HG02870 (cell line): Measurements from ENCODE around the gene SEC16B.
A peak's percentile ranks its signal among the peaks of the same experiment; 100 is the strongest.

Experiments
- ATAC-seq: cut with Tn5 transposase; IDR thresholded peaks from one replicate; pipeline ENCODE4 v1.9.1; 2021; ENCODE audit warnings: mild to moderate bottlenecking, moderate library complexity; ENCODE audit not compliant: unreplicated experiment

The SEC16B gene

GRCh38 chr1:177979272-177979671 is 9.4 kb upstream of the SEC16B start:
- no peak for ATAC-seq

DNA sequence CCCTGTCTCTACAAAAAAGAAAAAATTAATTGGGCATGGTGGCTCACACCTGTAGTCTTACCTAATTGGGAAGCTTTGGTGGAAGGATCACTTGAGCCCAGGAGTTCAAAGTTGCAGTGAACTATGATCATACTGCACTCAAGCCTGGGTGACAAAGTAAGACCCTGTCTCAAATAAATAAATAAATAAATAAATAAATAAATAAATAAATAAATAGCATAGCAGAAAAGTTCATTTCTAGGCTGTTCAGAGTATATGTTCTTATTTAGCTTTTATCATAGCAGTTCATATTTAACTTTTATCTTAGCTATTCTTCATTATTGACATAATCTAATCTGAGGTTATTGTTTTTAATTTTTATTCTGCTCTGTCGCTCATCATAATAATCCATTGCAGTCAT is 8.7 kb upstream of the SEC16B start:
- ATAC-seq = no peak

- ATAC-seq = no peak
Measured at GRCh38 chr1:177977141-177977540, 7.3 kb upstream of the SEC16B start.

GRCh38 chr1:177976596-177976995 is 6.7 kb upstream of the SEC16B start:
- no peak for ATAC-seq

DNA sequence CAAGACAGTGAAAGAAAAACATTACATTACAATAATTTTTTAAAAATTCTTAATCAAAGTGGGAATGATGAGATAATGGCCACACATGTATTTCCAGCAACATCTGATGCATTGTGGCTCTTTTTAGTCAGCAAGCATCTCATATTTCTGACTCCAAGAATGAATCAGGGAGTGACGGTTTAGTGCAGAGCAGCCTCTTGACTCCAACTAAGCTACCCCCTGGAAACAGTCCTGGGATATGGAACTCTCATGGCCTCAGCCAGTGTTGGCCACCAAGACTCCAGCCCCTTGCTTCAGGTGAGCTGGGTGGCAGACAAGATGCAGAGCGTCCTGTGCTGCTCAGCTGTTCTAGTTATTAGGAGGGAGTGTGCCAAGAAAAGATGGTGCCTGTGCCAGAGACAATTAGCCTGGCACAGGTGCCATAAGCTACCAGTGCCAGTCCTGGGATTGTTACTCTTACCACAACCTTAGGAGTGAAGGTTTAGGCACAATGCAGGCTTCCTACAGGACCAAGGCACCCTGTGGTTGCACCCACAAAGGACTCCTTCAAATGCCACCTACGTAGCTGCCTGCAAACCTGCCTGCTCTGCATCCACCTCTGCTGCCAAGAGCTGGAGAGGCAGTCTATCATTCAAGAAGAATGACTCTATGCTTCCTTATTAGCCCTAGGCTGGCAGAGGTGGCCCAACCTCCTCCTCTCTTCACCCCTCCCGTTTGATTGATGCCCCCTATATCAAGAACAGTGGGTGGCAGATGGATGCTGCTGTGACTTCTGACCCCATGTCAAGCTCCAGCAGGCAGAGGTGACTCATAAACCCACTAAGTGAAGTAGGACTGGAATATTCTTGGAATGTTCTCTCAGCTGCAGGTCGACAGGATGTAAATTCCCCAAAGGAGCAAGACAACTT is 6.0 kb upstream of the SEC16B start:
- ATAC-seq = no peak

GRCh38 chr1:177973585-177973984 is 3.7 kb upstream of the SEC16B start:
- no peak for ATAC-seq

GRCh38 chr1:177969109-177969508 is 749 bp downstream of the SEC16B start:
- no peak for ATAC-seq

GRCh38 chr1:177966199-177966598 is 3.7 kb downstream of the SEC16B start:
- no peak for ATAC-seq

- ATAC-seq = no peak
Measured at GRCh38 chr1:177965293-177965692, 4.6 kb downstream of the SEC16B start.

DNA sequence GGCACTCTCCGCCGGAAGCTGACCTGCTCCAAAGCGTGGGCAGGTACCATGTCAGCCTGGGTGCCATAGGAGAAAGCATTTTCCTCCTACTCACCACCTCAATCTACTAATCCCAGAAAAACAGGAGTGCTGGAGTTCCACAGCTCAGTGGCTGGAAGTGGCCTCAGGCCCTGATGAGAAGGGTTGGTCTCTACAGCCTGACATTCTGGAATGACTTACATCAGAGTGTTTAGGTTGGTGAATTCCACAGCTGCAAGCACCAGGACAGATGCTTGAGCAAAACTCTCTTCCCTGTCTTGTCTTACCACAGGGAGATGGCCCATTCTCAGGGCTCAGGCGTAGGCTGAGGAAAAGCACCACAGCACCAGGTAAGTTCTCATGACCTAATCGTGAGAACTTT is 5.5 kb downstream of the SEC16B start:
- no peak for ATAC-seq

- ATAC-seq = no peak
Measured at GRCh38 chr1:177960939-177961622, 8.8 kb downstream of the SEC16B start.

- ATAC-seq = no peak
Measured at GRCh38 chr1:177959811-177960515, 9.9 kb downstream of the SEC16B start.

DNA sequence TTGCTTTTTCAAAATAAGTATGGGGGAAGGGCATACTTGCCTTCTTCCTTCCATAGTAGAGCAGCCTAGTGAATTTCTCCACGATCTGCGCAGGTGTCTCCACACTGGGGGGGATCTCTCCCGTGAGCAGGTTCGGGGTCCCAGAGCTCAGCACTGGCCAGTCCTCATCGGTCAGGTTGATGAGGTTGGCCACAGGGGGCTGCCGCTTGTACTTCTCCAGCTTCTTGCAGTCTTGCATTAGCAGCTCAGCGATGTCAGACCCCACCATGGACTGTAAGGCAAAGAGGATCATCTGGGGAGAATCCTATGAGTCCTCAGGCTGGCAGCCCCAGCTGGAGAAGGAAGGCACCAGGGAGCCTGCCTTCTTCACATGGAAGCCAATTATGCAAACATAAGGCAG is 11.8 kb downstream of the SEC16B start:
- ATAC-seq = no peak

- ATAC-seq = no peak
Measured at GRCh38 chr1:177954076-177954475, 15.8 kb downstream of the SEC16B start.

- ATAC-seq = no peak
Measured at GRCh38 chr1:177953549-177953948, 16.3 kb downstream of the SEC16B start.

DNA sequence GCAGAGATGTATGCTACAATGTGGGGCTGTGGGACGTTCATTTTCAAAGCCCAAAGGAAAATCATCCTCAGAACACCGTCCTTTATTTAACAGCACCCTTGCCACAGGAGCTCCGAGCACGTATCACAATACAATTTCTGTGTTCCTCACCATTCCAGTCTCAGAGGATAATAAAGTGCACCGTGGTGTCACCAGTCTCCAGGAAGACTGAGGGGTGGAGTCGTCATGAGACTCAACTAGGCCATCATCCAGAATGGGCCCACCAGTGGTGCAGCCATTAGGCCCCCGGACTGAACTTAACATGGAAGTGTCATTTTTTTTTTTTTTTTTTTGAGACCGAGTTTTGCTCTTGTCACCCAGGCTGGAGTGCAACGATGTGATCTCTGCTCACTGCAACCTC is 17.2 kb downstream of the SEC16B start:
- no peak for ATAC-seq

DNA sequence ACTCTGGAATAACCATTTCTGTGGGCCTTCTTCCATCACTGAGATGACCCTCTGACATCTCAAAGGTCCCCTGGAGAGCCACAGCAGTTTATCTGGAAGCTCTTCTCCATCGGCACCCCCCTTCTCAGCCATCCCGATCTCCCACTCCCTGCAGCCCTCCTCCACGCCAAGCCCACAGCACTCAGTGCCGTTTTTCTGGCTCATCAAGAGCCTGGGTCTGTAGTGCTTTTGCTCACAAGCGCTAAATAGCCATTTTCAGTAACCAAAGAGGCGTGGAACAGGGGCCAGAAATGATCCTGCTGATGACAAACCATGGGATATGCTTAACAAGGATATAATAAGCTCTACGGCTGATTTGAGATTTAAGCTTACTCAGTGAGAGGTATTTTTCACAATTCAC is 17.6 kb downstream of the SEC16B start:
- no peak for ATAC-seq

DNA sequence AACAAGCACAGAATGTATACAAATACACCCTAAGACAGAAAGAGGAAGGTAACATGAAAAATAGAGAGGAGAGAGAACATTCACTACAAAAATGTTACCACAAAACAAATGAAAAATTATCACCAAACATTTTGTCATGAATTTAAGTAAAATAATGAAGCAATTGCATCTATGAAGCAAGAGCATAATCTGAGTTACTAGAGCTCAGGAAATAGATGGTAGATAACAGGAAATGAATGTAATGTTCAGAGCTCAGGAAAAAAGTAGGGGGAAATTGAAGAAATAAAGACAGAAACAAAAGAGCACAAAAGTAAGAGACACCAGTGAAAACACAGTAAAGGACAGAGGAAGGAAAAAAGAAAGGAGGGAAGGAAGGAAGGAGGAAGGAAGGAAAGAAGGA is 19.4 kb downstream of the SEC16B start:
- ATAC-seq = no peak

GRCh38 chr1:177948336-177948972 is 21.4 kb downstream of the SEC16B start:
- peak; percentile 69 for ATAC-seq

DNA sequence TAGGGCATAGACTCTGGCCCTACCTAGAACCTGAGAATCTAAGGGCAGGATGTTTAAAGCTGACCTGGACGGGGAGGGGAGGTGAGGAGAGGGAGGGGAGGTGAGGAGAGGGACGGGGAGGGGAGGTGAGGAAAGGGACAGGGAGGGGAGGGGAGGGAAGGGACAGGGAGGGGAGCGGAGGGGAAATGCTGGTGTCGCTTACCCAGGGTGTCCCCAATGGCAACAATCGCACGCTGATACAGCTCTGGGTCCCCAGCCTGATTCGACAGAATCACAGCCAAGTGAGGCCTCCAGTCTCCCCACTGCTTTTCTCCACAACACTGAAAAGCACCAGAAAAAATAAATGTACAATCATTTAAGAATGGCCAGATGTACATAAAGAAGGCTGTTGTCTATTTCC is 22.2 kb downstream of the SEC16B start:
- no peak for ATAC-seq

GRCh38 chr1:177945943-177946650 is 23.8 kb downstream of the SEC16B start:
- peak; percentile 71 for ATAC-seq
